HG03066 (cell line): ENCODE measurements around the gene UAP1L1.
A peak's percentile ranks its signal among the peaks of the same experiment; 100 is the strongest.

Experiments
- ATAC-seq: cut with Tn5 transposase; IDR thresholded peaks from one replicate; pipeline ENCODE4 v1.9.1; 2021; ENCODE audit warnings: low read depth; ENCODE audit not compliant: unreplicated experiment

UAP1L1 gene

GRCh38 chr9:137071282-137071681 is 6.0 kb upstream of the UAP1L1 start:
- no peak for ATAC-seq

GRCh38 chr9:137073992-137074399 is 3.3 kb upstream of the UAP1L1 start:
- ATAC-seq = no peak

- no peak for ATAC-seq
Measured at GRCh38 chr9:137074657-137075274, 2.6 kb upstream of the UAP1L1 start.

- ATAC-seq = no peak
Measured at GRCh38 chr9:137075275-137075775, 2.0 kb upstream of the UAP1L1 start.

- ATAC-seq = no peak
Measured at GRCh38 chr9:137076636-137077009, 694 bp upstream of the UAP1L1 start.

- no peak for ATAC-seq
Measured at GRCh38 chr9:137077758-137078693, 709 bp downstream of the UAP1L1 start.

- ATAC-seq = no peak
Measured at GRCh38 chr9:137078701-137079400, 1.5 kb downstream of the UAP1L1 start.

- ATAC-seq = no peak
Measured at GRCh38 chr9:137079401-137079787, 2.1 kb downstream of the UAP1L1 start.

- ATAC-seq = no peak
Measured at GRCh38 chr9:137080260-137081122, 3.2 kb downstream of the UAP1L1 start.

- no peak for ATAC-seq
Measured at GRCh38 chr9:137082222-137082924, 5.1 kb downstream of the UAP1L1 start.

- no peak for ATAC-seq
Measured at GRCh38 chr9:137082925-137083290, 5.6 kb downstream of the UAP1L1 start.

- ATAC-seq = no peak
Measured at GRCh38 chr9:137083394-137084004, 6.2 kb downstream of the UAP1L1 start.

- ATAC-seq = no peak
Measured at GRCh38 chr9:137084526-137084925, 7.2 kb downstream of the UAP1L1 start.

GRCh38 chr9:137085920-137086530 is 8.7 kb downstream of the UAP1L1 start:
- ATAC-seq = peak; percentile 2

GRCh38 chr9:137086531-137087408 is 9.5 kb downstream of the UAP1L1 start, which contains the start of gene MAN1B1:
MAN1B1 (plus strand) TSS chr9:137086985; CDS start chr9:137087000, 15 bp downstream.
- ATAC-seq = peak; percentile 77

GRCh38 chr9:137087409-137087925 is 10.2 kb downstream of the UAP1L1 start:
- ATAC-seq = no peak

- ATAC-seq = no peak
Measured at GRCh38 chr9:137088121-137088520, 10.8 kb downstream of the UAP1L1 start.
